NCI-H2171 treated with DMSO at 0.1 percent for 48 hours (cell line): ENCODE data around the gene DTWD1.
"Not testable (repeated sequence)": the region's sequence is repeated elsewhere in the genome, so short reads cannot be mapped to it uniquely, and the experiment has no call there.

Experiments used
- DNase-seq: peaks from one replicate; lab custom pipeline; 2025; lab: John Stamatoyannopoulos, UW

Gene DTWD1

DNA sequence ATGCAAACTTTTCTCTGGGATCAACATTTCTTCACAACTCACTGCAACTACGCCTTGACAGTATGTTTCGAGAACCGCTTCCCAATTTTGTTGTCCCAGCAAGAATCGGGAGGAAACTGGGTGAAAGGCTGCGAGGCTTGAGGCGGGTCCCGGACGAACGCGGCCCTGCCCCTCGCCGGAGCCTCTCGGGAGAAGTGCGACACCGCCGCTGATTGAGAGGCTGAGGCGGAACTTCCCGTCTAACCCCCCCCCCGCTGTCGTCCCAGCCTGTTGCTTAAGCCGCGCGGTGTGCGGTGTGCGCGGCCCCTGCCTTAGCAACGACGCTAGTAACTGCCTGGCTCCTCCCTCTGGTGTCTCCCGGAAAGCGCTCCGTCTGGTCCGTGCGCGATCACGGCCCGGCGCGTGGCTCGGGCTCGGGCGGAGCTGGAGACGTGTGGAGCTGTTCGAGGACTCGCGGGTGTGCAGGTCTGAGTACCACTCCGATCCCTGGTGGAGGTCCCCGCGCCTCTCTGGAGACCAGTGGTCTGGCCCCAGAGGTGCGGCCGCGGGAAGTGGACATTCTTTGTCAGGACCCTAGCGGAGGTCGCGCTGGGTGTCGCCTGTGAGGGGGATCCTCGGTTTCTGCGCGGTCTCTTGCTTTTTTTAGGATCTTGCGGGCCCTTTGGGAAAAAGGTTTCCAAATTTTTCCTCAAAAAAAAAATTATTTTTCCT is at the start of gene DTWD1, which contains the start of gene FAM227B:
TSS of gene DTWD1 (plus strand) at position 391 of the 711 bp plus-strand sequence. CDS start 4,120 bp downstream, outside the sequence.
TSS of gene FAM227B (minus strand) at position 161 of the 711 bp plus-strand sequence. CDS start 5,647 bp downstream, outside the sequence.
- peak; percentile 98 for DNase-seq

GRCh38 chr15:49573421-49573820 is 47.4 kb upstream of the DTWD1 start:
- DNase-seq = no peak

GRCh38 chr15:49589030-49589429 is 31.8 kb upstream of the DTWD1 start:
- DNase-seq = no peak

GRCh38 chr15:49592829-49593316 is 28.0 kb upstream of the DTWD1 start:
- DNase-seq = not testable (repeated sequence)

- DNase-seq = no peak
These were observed 16.0 kb upstream of the DTWD1 start for GRCh38 chr15:49604625-49605409.

- no peak for DNase-seq
These were observed 15.3 kb upstream of the DTWD1 start for GRCh38 chr15:49605588-49605987.

- no peak for DNase-seq
These were observed 14.3 kb upstream of the DTWD1 start for GRCh38 chr15:49606594-49606993.

GRCh38 chr15:49610157-49610918 is 10.5 kb upstream of the DTWD1 start:
- no peak for DNase-seq

GRCh38 chr15:49612240-49612639 is 8.6 kb upstream of the DTWD1 start:
- not testable (repeated sequence) for DNase-seq

DNA sequence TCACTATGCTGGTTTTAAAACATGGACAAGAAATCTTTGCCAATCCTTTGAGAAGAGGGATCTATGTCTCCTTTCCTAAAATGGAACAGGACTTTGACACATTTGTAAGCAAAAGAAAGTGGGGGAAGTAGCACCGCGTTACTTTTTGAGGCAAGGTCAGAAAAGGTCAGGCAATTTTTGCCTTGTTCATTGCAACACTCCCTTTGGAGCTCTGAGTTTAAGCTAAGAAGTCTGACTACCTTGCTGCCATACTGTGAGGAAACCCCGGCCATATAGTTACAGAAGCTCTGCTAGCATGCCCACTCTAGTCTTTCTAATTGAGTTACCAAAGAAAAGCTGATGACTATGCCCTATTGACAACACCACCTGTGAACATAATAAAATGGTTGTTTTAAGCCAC is 1.6 kb upstream of the DTWD1 start:
- DNase-seq = no peak

DNA sequence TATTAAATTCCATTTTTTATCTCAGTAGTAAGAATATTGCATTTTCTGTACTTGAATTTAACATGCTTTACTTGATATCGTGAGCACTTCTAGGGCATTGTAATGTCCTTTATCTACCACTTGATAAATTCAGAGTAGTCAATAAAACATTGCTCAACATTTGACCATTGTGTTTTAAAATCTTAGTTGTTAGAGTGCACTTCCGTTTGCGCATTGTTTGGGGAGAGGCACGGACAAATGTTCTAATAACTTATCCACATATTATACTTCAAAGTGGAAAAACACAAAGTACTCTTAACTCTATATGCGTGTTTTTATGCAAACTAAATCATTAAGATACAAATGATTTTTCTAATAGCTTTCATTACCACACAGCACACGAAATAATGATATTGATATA is 649 bp upstream of the DTWD1 start:
- DNase-seq = no peak

GRCh38 chr15:49621401-49621811 is 558 bp downstream of the DTWD1 start:
- DNase-seq = no peak

- DNase-seq = no peak
These were observed 1.0 kb downstream of the DTWD1 start for GRCh38 chr15:49621887-49622286.

DNA sequence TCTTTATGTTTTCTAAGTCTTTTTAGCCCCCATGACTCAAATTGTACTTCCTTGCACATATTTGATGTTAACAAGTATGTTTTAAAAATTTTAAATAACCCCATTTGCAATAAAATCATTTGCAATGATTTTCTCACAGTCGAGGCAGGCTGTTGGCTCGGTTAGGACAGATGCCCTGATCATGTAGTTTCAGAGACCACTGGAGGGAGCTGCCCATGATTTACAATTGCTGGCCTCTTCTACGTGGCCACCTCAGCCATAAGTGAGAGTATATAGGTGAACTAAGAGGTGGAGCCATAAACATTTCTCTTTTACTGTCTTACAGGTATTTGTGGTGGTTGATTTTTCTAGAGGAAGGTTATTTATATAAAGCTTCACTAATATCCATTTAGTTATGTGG is 1.7 kb downstream of the DTWD1 start:
- no peak for DNase-seq

GRCh38 chr15:49624056-49624455 is 3.2 kb downstream of the DTWD1 start:
- no peak for DNase-seq

DNA sequence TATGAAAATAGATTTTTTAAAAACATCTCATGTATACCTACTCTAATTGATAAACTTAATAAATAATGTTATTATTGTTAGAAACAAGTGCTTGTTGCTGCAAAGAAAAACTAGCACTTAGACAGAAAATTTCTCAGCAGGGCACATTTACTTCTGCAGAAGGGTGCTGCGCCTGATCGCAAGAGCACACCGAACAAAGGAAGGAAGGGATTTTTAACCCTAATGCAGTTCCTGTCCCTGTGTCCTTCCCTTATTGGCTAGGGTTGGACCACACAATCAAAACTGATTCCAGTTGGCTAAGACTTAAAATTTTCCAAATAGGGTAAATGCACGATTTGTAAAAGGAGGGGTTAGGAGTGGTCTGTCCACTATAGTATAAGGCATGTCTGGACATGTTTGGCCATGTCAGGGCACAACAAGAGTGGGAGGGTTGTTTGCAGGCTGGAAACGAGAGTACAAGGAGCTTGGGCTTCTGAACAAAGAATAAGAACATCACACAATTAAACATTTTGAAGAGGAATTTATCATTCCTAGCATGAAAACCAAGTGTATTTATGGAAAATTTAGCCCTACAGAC is 4.7 kb downstream of the DTWD1 start:
- DNase-seq = no peak

- no peak for DNase-seq
These were observed 6.6 kb downstream of the DTWD1 start for GRCh38 chr15:49627407-49627877.

DNA sequence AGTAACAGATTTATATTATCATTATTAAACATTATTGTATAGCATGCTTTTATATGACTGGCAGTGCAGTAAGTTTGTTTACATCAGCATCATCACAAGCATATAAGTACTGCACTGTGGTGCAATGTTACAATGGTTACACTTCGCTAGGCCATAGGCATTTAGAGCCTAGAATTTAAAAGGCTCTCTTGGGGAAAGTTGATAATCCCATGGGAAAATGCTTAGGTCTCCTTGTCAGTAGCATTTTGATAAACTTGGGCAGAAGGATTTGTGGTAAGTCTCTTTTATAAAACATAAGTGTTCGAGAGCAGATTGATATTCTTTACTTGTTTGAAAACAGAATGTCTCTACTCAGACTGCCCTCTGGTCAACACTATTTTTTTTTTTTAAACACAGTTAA is 7.5 kb downstream of the DTWD1 start:
- DNase-seq = no peak

DNA sequence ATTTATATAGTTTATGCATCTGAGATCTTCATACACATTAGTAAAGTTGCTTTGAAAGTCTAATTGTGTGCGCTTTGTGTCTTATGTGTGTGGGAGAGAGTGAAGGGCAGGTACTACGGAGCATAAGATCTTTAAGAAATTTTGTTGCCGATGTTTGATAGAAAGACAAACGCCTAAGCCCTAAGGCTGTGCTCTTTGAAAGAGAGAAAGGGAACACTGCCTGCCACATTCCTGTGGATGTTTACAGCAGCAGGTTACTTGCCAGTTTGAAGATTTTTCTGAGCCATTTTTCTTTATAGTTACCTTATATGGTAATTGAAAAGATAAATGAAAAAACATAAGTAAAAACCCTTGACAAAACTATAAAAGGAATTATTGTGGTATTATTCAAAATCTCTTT is 17.0 kb downstream of the DTWD1 start:
- DNase-seq = no peak

DNA sequence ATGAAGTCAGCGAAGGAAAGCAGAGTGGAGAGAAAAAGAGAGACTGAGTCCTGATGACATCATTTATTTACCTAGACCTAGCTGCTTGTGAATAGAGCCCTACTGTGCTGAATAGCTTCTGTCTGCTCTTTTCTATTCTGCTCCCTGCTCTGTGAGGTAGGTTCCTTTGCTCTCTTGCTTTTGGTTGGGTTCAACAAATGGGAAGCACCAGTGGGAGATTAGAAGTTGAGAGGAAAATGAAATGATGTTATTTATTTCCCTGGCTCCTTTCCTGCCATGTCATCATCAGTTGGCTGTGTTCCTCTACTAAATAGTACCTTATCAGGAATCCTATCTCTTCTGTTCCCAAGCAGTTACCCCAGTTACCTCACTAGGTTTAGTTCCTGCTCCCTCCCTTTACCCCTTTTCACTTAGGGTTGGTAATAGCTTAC is 23.5 kb downstream of the DTWD1 start:
- no peak for DNase-seq

DNA sequence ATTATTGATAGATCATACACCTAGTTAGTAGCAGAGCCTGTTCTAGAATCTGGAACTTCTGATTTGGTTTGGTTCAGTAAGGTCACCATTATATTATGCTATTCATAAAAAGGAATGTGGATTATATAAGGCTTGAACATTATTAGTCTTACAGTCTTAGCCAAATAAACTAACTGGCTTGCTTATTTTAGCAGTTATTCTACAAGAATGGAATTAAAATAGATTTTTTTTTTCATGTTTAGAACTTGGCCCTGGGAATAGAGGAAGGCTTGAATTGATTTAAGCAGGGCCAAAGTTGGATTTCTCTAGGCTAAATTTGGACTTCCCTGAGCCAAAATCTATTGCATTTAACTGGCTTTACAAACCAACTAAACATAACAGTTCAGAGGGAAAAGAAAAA is 24.4 kb downstream of the DTWD1 start:
- no peak for DNase-seq

DNA sequence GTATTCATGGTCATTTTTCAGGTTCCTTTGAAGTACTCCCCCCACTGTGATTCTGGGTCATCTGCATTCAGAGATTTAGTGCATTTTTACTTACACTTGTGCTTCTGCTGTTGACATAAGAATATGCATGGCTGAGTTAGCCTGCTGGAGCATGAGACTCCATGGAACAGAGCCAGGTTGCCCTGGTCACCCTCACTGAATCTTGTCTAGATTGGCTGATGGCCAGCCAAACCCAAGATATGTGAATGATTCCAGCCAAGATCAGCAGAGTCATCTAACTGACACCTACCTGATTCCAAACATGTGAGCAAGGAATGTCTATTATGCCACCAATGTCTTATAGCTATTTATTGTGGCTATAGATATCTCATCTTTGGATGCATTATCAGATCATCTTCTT is 25.1 kb downstream of the DTWD1 start:
- DNase-seq = peak; percentile 66
